HG03066 (cell line): Measurements from ENCODE around the gene SMURF1.
"Not testable (repeated sequence)": the region's sequence is repeated elsewhere in the genome, so short reads cannot be mapped to it uniquely, and the experiment has no call there.

Experiments used
- ATAC-seq: cut with Tn5 transposase; IDR thresholded peaks from one replicate; pipeline ENCODE4 v1.9.1; 2021; ENCODE audit warnings: low read depth; ENCODE audit not compliant: unreplicated experiment

SMURF1 gene

GRCh38 chr7:99123571-99124033, 20.3 kb downstream of the SMURF1 start:
- no peak for ATAC-seq

DNA sequence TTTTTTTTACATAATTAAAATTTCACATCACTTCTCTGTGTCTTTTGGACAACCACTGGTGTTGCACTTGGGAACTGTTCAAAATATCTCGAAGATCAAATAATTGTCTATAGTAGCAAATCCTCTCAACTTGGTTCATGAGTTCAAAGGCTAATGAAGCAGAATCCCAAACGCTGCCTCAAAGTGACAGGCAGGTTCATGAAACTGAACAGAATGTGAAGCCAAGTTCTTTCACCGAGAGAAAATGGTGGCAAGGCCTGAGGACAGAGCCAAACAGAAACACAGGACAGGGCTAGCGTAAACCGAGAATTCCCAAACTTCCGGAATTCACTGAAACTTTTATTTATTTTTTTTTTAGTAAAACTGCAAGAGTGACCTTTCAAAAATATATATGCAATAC, 21.1 kb downstream of the SMURF1 start:
- ATAC-seq: no peak

GRCh38 chr7:99121496-99122021, 22.3 kb downstream of the SMURF1 start:
- ATAC-seq: no peak

GRCh38 chr7:99120916-99121315, 23.0 kb downstream of the SMURF1 start:
- ATAC-seq: no peak

DNA sequence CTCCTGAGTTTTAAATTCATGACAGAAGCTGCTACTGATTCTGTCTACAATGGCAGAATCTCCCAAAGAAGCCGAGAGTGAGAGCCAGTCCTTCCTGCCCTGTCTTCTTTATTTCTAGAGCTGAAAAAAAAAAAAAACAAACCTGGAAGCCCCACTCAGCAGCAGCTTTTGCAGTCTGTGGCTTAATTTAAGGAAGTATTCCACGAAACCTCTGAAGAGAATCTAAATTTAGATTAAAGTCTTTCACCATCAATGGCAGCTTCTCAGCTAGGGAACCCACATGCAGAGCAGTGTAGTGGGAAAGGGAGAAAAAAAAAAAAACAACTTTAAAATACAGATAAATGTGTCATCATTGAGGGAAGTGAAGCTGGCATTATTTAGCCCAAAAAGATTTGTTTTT, 23.4 kb downstream of the SMURF1 start:
- no peak for ATAC-seq

DNA sequence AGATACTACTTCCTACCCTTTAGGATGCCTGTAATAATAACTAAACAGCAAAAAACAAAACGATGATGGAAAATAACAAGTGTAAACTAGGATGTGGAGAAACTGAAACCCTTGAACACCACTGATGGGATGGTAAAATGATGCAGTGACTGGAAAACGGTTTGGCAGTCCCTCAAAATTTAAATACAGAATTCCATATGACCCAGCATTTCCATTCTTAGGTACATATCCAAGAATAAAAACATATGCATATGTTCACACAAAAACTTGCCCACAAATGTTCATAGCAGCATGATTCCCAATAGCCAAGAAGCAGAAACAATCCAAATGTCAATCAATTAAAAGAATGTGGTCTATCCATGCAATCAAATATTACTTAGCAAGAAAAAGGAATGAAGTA, 25.8 kb downstream of the SMURF1 start:
- ATAC-seq: no peak

DNA sequence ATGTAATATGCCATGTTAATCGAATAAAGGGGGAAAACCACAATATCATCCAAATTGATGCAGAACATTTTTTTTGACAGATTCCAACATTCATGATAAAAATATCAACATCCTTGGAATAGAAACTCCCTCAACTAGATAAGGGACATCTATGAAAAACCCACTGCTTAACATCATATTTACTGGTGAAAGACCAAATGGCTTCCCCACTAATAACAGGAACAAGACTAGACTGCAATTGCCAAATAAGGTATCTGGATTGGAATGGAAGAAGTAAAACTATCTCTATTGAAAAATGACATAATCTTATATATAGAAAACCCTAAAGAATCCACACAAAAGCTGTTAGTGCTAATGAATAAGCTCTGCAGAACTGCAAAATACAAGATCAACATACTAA, 27.8 kb downstream of the SMURF1 start:
- no peak for ATAC-seq

- no peak for ATAC-seq
Observed at GRCh38 chr7:99115379-99115778, 28.5 kb downstream of the SMURF1 start.

DNA sequence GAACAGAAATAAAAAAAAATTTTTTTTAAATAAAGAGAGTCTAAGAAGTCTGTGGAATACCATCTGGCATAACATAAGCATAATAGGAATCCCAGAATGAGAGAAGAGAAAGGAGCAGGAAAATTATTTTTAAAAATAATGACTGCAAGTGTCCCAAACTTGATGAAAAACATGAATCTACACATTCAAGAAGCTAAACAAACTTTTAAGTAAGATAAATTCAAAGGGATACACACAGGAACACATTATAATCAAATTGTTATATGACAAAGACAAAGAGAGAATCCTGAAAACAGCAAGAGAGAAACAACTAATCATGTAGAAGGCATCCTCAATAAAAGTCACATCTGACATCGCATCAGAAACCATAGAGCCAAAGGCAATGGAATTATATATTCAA, 30.9 kb downstream of the SMURF1 start:
- no peak for ATAC-seq

DNA sequence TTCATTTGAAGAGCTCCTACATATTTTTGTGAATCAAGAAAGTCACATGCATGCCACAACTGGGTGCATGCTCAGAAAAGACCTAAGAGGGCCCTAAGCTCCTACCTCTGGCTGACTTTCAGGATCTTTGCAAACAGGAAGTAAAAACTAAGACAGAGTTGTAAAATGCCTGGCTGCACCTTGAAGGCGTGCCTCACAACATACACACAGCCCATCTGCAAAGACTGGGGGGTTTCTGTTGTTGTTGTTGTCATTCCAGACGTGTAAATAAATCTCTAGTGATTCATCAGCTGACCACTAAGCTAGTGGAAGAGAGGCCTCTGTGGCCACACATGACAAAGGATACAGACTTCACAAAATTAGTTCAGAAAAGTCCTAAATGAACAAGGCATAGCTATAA, 31.8 kb downstream of the SMURF1 start:
- peak; percentile 91 for ATAC-seq

DNA sequence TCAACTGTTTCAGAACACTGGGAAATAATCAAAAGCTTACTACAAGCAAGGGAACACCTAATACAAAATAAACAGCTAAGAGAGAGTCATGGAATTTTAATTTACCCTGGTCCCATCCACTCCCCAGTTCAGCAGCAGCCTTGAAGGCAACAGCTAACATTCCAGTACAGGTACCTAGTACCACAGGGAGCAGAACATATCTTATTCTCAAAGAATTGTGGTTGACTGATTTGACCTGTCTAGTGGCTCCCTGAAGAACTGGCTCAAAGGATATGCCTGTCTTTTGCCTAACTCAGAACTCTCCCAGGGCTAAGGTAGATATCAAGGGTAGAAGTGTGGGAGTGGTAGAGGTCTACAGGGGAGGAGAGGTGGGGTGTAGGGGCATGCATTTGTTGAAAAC, 32.3 kb downstream of the SMURF1 start:
- peak; percentile 8 for ATAC-seq

DNA sequence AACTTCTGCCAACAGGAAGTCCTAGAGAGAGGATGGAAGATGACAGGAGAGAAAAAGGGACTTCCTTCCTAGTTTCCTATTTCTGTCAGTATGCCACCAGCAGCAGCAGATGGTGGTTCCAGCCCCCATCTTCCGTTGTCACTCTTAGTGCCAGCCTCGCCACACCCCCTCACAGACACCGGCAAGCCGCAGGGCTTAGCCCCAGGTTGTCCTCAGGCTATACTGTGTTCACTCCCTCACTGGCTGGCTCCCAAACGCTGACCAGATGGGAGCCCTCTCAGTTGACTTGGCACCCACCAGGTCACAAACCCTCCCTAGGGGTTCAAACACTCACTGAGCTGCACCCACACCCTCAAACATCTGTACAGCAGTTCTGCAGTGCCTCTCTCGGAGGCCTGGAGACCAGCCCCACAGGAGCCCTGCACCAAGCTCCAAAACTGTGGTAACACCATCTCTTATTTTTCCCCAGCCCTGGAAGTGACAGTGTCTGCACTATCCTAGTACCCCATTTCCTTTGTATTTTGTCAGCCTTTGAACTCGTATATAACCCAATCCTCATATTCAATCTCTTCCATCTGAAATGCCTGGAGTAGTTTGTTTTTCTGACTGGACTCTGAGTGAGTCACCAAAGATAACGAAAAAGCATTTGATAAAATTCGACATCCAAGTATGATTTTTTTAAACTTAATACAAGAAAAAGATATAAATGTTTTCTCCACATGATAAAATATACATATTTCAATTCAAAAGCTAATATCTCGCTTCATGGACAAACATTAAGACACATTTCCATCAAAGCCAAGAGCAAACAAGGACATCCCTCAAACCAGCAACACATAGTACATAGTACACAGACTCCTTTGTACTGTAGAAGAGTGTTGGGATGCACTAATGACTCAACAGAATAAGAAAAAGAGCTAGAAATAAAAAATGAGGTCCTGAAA, 34.5 kb downstream of the SMURF1 start:
- no peak for ATAC-seq

GRCh38 chr7:99108613-99109012, 35.3 kb downstream of the SMURF1 start:
- no peak for ATAC-seq

DNA sequence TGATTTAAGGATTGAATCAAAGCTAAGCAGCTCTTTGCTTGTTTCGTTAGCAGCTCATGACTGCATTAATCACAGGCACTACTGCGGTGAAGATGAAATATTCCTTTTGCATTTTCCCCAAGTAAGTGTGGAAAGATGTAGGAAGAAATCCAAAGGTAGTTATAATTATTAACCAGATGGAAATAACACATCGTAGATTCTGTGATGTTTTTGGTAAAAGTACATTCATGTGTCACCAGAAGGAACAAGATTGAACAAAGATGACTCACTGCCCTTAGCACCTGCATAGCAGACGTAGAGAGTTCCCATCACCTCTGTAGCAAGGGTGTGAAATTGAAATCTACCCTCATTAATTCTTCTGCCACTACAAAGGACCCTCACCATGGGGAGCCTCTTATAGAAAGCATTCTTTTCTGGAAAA, 37.1 kb downstream of the SMURF1 start:
- no peak for ATAC-seq

GRCh38 chr7:99106411-99106810, 37.5 kb downstream of the SMURF1 start:
- no peak for ATAC-seq

- ATAC-seq: no peak
Observed at GRCh38 chr7:99105756-99106155, 38.2 kb downstream of the SMURF1 start.

DNA sequence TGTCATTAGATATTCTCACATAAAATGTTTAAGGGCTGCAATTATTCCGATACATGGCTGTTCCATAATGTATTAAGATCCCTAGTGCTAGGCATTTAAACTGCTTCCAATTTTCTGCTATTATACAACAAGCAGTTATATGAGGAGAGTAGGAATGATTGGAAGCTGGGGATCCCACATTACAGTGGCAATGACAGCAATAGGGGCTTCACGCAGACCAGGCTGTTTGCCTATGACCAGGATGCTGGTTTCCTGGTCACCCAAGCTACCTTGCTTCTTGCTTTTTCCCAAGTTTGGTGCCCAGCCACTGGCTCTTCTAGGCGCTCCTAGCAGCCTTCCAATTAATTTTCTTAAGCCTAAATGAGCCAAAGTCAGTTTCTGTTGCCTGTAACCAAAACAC, 39.3 kb downstream of the SMURF1 start:
- ATAC-seq: no peak

GRCh38 chr7:99103836-99104235, 40.1 kb downstream of the SMURF1 start:
- not testable (repeated sequence) for ATAC-seq

DNA sequence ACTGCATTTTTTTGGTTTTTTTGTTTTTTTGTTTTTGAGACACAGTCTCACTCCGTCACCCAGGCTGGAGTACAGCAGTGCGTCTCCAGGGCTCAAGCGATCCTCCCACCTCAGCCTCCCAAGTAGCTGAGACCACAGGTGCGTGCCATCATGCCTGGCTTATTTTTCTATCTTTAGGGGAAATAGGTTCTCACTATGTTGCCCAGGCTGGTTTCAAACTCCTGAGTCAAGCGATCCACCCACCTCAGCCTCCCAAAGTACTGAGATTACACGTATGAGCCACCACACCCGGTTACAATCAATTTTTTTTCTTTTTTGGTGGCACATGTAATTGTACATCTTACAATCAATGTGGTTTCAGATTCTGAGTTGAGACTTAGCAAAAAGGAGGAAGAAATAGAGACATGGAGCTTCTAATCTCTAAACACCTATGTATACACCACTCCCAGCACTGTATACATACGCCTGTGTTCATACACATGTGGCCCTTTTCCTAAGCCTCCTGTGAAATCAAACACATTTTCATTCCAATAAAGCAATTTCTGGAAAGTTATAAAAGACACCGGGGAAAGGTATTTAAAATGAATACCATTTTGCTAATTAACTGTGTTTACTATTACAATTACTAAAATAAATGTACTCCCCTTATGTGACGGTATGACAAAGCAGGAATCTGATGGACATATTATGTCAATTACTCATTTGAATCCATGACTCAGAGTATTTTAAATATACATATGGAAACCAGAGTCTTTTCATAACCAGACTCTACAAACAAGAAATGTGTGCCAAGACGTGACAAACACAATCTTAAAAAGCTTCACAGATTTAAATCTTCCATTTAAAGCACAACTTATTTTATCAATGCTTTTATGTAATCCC, 40.9 kb downstream of the SMURF1 start:
- ATAC-seq: no peak

GRCh38 chr7:99102361-99102760, 41.5 kb downstream of the SMURF1 start:
- no peak for ATAC-seq

- ATAC-seq: not testable (repeated sequence)
Observed at GRCh38 chr7:99101516-99101915, 42.4 kb downstream of the SMURF1 start.
